Osteocyte (in vitro differentiated cells): ENCODE measurements around the gene LAMA3. TPM values are rescaled to one million over a fixed set of nuclear protein-coding genes. Genes with fewer than 3 reads are reported as not detected.

Experiments used
- DNase-seq: peaks from one replicate; pipeline ENCODE4 v3.0.0; 2021; ENCODE audit warnings: mixed read lengths; ENCODE audit not compliant: unreplicated experiment; ENCODE audit errors: extremely low spot score
- H3K27ac Mint-ChIP-seq: one replicate; pipeline ENCODE4 v1.8.0; 2021; ENCODE audit warnings: mild to moderate bottlenecking, mixed read lengths; ENCODE audit not compliant: unreplicated experiment
- H3K27me3 Mint-ChIP-seq: one replicate; pipeline ENCODE4 v1.8.0; 2021; ENCODE audit warnings: mixed read lengths; ENCODE audit not compliant: unreplicated experiment
- H3K36me3 Mint-ChIP-seq: one replicate; pipeline ENCODE4 v1.8.0; 2021; ENCODE audit warnings: mixed read lengths; ENCODE audit not compliant: unreplicated experiment
- H3K4me1 Mint-ChIP-seq: one replicate; pipeline ENCODE4 v1.8.0; 2021; ENCODE audit warnings: mixed read lengths; ENCODE audit not compliant: unreplicated experiment
- H3K4me3 Mint-ChIP-seq: one replicate; pipeline ENCODE4 v1.8.0; 2021; ENCODE audit warnings: mild to moderate bottlenecking, moderate library complexity, mixed read lengths; ENCODE audit not compliant: unreplicated experiment
- H3K9me3 Mint-ChIP-seq: one replicate; pipeline ENCODE4 v1.8.0; 2021; ENCODE audit warnings: mixed read lengths; ENCODE audit not compliant: unreplicated experiment
- total RNA-seq: library from RNA; stranded (reverse); gene quantifications from 2 replicates; pipeline ENCODE4 v1.2.1, GENCODE V29; 2021
- TF ChIP-seq, protein P1 (sequence below): fragments of 200-600 bp; sonication (generic); IDR thresholded peaks from 2 replicates; pipeline ENCODE4 v1.5.0; 2021; ENCODE audit warnings: antibody characterized with exemption, mild to moderate bottlenecking, moderate library complexity

Gene LAMA3
- total RNA-seq, 1 donor from 2014 or later: not detected

DNA sequence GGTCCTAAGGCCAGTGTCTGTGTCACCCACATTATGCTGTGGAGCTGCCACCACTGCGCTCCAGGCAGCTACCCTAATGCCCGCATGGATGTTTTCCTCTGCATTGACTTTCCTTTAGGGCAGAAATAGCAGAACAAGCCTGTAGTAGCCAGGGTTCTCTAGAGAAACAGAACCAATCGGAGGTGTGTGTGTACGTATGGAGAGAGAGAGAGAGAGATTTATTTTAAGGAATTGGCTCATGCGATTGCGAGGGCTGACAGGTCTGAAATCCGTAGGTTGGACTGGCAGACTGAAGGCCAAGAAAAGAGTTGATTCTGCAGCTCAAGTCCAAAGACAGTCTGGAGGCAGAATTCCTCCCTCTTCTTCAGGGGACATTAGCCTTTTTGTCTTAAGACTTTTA, 110.3 kb downstream of the LAMA3 start:
- peaks cover 51% of the 10 kb centered on the region for H3K27me3 Mint-ChIP-seq
- no peak for DNase-seq
- no peaks in the 10 kb centered on the region for H3K36me3 Mint-ChIP-seq
- H3K4me3 Mint-ChIP-seq: no peak overlapping the region
- H3K9me3 Mint-ChIP-seq: no peaks in the 10 kb centered on the region
- no peaks in the 10 kb centered on the region for H3K4me1 Mint-ChIP-seq
- TF ChIP-seq, protein P1, sequence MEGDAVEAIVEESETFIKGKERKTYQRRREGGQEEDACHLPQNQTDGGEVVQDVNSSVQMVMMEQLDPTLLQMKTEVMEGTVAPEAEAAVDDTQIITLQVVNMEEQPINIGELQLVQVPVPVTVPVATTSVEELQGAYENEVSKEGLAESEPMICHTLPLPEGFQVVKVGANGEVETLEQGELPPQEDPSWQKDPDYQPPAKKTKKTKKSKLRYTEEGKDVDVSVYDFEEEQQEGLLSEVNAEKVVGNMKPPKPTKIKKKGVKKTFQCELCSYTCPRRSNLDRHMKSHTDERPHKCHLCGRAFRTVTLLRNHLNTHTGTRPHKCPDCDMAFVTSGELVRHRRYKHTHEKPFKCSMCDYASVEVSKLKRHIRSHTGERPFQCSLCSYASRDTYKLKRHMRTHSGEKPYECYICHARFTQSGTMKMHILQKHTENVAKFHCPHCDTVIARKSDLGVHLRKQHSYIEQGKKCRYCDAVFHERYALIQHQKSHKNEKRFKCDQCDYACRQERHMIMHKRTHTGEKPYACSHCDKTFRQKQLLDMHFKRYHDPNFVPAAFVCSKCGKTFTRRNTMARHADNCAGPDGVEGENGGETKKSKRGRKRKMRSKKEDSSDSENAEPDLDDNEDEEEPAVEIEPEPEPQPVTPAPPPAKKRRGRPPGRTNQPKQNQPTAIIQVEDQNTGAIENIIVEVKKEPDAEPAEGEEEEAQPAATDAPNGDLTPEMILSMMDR: no peak
- no peak overlapping the region for H3K27ac Mint-ChIP-seq

DNA sequence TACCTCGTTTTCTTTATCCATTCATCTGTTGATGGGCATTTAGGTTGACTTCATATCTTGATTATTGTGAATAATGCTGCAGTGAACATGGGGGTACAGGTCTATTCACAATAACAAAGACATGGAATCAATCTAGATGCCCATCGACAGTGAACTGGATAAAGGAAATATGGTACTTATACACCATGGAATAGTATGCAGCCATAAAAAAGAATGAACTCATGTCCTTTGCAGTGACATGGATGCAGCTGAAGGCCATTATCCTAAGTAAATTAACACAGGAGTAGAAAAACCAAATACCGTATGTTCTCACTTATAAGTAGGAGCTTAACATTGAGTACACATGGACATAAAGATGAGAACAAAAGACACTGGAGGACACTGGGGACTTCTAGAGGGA, 111.6 kb downstream of the LAMA3 start:
- no peak for DNase-seq
- H3K36me3 Mint-ChIP-seq: no peaks in the 10 kb centered on the region
- no peak overlapping the region for H3K4me3 Mint-ChIP-seq
- H3K4me1 Mint-ChIP-seq: no peaks in the 10 kb centered on the region
- no peaks in the 10 kb centered on the region for H3K9me3 Mint-ChIP-seq
- peaks cover 55% of the 10 kb centered on the region for H3K27me3 Mint-ChIP-seq
- TF ChIP-seq, protein P1: no peak
- no peak overlapping the region for H3K27ac Mint-ChIP-seq

DNA sequence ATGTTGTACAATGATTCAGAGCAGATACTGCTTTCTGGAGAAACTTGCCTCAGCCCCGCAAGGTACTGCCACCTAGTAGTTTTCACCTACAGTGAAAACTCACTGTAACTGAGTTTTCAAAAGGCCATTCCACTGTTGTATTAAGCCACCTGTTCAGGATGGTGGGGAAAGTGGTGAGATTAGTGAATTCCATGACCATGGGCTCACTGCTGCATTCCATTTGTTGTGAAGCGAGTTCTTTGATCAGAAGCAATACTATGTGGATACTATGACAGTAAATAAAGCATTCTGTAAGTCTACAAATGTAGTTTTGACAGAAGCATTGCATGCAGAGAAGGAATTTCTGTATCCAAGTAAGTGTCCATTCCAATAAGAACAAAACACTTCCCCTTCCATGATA, 113.6 kb downstream of the LAMA3 start:
- no peak overlapping the region for H3K27ac Mint-ChIP-seq
- H3K27me3 Mint-ChIP-seq: peaks cover 66% of the 10 kb centered on the region
- DNase-seq: no peak
- H3K4me1 Mint-ChIP-seq: no peaks in the 10 kb centered on the region
- H3K9me3 Mint-ChIP-seq: no peaks in the 10 kb centered on the region
- TF ChIP-seq, protein P1: no peak
- no peaks in the 10 kb centered on the region for H3K36me3 Mint-ChIP-seq
- no peak overlapping the region for H3K4me3 Mint-ChIP-seq

DNA sequence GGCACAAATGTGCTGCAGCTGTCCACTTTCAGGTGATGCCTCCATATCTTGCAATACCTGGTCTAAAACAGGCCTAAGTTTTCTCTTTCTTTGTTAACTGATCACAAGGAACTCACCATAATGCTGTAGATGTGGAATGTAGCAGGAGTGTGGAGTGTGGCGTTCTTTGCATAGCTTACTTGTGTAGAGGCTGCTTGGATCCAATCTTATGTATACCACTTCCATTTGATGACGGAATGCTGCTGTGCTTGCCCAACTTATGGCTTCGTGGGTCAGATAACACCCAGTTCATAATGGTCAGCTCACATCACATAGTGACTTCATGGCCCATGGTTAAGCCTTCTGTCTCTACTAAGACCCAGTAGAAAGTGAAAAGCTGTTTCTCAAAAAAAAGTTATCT, 114.5 kb downstream of the LAMA3 start:
- Mint-ChIP-seq H3K27me3 (peaks cover 66% of the 10 kb centered on the region), H3K9me3 (no peaks in the 10 kb centered on the region), H3K36me3 (no peaks in the 10 kb centered on the region), H3K27ac (no peak overlapping the region), H3K4me3 (no peak overlapping the region), H3K4me1 (no peaks in the 10 kb centered on the region)
- no peak for DNase-seq
- TF ChIP-seq, protein P1: no peak

DNA sequence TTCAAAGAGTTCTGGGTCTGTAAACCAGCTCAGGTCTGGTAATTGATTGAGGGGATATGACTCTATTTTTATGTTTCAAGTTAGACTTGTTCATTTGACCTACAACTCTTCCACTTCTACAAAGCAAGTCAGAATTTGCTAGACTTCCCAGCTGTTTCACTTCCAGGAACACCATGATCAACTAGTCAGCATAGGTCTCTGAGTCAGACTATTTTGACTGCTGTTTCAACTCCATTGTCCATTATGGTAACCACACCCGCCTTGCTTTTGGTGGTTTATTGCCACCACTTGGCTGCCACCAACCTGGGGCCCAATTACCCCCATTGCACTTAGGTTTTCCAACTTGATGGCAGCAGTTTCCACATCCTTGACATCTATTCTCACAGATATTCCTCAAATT, 116.6 kb downstream of the LAMA3 start:
- H3K36me3 Mint-ChIP-seq: no peaks in the 10 kb centered on the region
- DNase-seq: no peak
- no peak overlapping the region for H3K4me3 Mint-ChIP-seq
- H3K27ac Mint-ChIP-seq: no peak overlapping the region
- H3K27me3 Mint-ChIP-seq: peaks cover 66% of the 10 kb centered on the region
- H3K9me3 Mint-ChIP-seq: no peaks in the 10 kb centered on the region
- TF ChIP-seq, protein P1: no peak
- H3K4me1 Mint-ChIP-seq: no peaks in the 10 kb centered on the region
